Measurements from ENCODE around the gene MBLAC1. TPM values are rescaled to one million over a fixed set of nuclear protein-coding genes. Genes with fewer than 3 reads are reported as not detected.

MBLAC1 gene
- total RNA-seq, 1 donor from 2014 or later, result 2.6 TPM

- intact Hi-C loops (cut with DNase I), result no loop called here
- no peak for ATAC-seq (ENCODE audit: poor library complexity)
- DNase-seq, result no peak
Observed at GRCh38 chr7:100160067-100160466, 33.3 kb downstream of the MBLAC1 start.

DNA sequence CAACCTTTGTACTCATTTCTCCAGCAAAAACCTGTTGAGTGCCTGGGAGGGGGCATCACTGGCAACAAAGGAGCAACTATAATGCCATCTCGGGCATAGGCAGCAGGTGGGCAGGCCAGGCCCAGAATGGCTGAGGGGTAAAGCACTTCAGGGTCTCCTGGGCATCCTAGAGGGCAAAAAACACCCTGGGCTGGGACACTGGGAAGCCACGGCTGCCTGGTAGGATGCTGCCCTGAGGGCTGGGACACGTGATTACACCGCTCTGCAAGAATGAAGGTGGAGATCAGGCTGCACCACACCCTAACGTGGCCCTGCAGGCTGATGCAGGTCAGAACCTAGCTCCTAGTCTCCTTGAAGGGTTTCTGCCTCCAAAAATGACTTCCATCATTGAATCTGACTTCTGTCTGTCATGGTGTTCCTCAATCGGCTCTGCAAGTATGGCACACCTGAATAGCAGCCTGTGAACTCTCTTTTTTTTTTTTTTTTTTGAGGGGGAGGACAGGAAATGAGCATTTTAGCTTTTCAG lies 36.3 kb downstream of the MBLAC1 start:
- ATAC-seq (ENCODE audit: poor library complexity), result no peak
- DNase-seq, result no peak
- intact Hi-C loops (cut with DNase I), result no loop called here

DNA sequence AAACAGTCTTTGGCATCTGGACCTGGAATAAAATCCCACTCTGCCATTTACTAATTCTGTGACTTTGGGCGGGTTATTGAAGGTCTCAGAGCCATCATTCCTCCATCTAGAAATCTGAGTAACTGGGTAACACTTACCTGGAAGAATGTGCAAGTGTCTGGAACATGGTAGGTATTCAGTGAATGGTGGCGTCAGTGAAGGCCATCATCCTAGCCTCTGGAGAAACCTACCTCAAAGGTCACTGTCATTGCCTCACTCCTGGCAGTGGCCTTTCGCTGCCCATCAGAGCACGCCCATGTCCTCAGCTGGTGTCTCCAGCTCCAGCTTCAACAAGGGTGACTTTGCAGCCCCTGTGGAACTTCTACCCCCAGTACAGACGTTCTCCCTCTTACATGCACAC lies 37.1 kb downstream of the MBLAC1 start:
- intact Hi-C loops (cut with DNase I), result no loop called here
- DNase-seq, result no peak
- ATAC-seq (ENCODE audit: poor library complexity), result no peak

- ATAC-seq (ENCODE audit: poor library complexity) (no peak), DNase-seq (no peak)
- intact Hi-C loops (cut with DNase I), result no loop called here
Observed at GRCh38 chr7:100166317-100166940, 39.7 kb downstream of the MBLAC1 start.

- ATAC-seq (ENCODE audit: poor library complexity) (no peak), DNase-seq (no peak)
- intact Hi-C loops (cut with DNase I), result no loop called here
Observed at GRCh38 chr7:100166970-100167911, 40.5 kb downstream of the MBLAC1 start.

GRCh38 chr7:100167912-100168323 lies 41.2 kb downstream of the MBLAC1 start:
- peak; percentile 59 for ATAC-seq (ENCODE audit: poor library complexity)
- DNase-seq, result no peak
- intact Hi-C loops (cut with DNase I), result no loop called here

DNA sequence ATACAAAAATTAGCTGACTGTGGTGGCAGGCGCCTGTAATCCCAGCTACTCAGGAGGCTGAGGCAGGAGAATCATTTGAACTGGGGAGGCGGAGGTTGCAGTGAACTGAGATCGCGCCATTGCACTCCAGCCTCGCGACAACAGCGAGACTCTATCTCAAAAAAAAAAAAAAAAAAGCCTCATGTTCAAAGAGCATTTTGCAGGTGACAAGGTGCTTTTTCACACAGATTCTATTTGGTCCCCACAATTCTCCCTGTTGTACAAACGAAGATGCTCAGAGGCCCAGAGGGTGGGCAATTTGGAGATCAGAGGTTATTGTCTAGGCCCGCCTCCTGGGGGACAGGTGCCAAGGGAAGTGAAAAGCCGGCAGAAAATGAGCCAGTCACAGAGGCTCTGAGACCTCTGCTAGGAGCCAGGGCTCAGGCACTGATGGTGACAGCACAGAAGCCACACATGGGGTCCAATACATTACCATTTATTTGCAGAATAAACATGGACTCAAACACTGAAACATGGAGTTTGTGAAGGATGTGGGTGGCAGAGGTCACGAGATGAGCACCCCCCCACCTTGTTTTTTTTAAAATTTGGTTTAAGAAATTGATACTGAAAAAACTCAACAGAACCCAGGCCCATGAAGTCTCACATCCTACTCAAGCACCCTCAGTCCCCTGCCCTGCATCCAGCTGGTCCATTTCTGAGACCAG lies 42.5 kb downstream of the MBLAC1 start:
- DNase-seq (no peak), ATAC-seq (ENCODE audit: poor library complexity) (no peak)
- intact Hi-C loops (cut with DNase I), result no loop called here

DNA sequence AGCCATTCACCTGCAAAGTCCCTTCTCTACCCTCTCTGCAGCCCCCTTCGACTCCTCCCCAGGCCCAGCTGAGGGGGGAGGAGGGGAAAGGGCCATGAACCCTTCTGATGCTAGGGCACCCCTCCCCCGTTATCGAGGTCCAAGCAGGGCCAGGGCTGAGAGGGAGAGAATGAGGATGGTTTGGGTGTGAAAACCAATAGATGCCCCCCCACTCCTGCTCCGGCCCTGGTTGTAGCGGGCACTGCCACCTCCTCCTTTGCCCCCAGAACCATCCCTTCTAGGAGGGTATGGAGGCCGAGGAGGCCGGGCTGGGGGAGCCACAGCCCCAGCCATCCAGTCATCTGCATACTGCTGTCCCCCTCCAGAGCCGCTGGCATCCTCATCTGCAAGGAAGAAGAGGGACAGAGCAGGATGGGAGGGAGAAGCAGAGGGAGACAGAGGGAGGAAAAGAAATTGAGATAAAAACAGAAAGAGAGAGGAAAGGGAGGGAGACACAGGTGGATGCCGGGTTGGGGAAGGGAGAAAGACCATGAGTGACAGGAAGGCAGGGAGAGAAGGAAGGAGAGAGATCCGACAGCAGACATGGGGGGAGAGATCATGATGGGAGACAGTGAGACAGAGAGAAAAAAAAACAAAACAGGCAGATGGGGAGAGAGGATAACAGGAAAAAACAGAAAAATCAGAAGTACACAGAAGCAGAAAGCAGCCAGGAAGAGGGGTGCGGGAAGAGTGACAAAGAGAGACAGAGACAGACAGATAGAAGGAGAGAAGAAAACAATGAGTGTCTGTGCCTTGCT lies 43.5 kb downstream of the MBLAC1 start:
- DNase-seq, result no peak
- ATAC-seq (ENCODE audit: poor library complexity), result no peak
- intact Hi-C loops (cut with DNase I), result no loop called here

- no peak for DNase-seq
- intact Hi-C loops (cut with DNase I), result no loop called here
- ATAC-seq (ENCODE audit: poor library complexity), result no peak
Observed at GRCh38 chr7:100171087-100171681, 44.4 kb downstream of the MBLAC1 start.

- DNase-seq (no peak), ATAC-seq (ENCODE audit: poor library complexity) (no peak)
- intact Hi-C loops (cut with DNase I), result no loop called here
Observed at GRCh38 chr7:100171840-100172239, 45.1 kb downstream of the MBLAC1 start.

DNA sequence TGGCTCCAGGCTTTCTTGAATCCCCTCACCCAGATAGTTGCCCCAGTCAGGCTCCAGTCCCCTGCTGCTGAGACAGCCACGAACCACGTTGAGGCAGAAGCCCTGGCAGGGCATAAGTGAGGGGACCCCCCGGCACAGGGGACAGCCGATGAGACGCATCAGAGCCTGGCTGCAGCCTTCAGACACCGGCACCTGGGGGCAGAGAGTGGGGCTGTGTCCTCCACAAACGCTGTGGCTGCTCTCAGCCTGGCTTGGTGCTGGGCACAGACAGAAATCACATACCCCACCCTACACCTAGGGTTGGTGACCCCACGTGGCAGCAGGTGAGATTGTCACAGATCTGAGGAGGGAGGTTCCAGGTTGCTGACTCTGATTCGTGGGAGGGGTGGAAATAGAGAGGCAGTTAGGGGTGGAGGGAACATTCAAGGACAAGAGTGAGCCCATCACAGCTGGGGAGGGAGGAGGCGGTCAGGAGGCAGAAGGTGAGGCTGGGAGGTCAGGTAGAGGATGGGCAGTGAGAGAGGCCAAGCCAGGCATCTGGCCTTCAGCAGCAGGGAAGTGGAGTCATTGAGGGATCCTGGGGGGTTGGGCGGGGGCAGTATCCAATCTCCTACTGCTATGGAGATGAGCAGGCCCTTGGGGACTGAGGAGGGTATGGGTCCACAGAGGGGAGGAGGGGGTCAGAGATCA lies 47.2 kb downstream of the MBLAC1 start:
- ATAC-seq (ENCODE audit: poor library complexity) (no peak), DNase-seq (no peak)
- intact Hi-C loops (cut with DNase I), result no loop called here

DNA sequence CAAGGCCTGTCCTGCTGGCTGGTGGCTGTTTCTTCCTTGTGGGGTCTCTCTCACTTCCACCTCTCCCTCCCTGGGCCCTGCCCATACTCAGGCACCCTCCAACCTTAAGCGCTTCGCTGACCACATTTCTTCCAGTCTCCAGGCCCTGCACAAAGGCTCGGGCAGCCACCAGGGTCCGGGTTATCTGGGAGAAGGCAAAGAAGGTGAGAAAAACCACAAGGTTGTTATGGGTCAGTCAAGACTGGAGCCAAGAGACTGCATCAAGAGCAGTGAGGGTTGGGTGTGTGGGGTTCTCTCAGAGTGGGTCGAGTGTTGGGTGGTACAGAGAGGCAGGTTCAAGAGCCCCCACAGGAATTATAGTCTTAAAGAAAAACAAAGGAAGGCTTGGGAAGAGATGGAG lies 47.8 kb downstream of the MBLAC1 start:
- no peak for DNase-seq
- ATAC-seq (ENCODE audit: poor library complexity), result no peak
- intact Hi-C loops (cut with DNase I), result no loop called here

DNA sequence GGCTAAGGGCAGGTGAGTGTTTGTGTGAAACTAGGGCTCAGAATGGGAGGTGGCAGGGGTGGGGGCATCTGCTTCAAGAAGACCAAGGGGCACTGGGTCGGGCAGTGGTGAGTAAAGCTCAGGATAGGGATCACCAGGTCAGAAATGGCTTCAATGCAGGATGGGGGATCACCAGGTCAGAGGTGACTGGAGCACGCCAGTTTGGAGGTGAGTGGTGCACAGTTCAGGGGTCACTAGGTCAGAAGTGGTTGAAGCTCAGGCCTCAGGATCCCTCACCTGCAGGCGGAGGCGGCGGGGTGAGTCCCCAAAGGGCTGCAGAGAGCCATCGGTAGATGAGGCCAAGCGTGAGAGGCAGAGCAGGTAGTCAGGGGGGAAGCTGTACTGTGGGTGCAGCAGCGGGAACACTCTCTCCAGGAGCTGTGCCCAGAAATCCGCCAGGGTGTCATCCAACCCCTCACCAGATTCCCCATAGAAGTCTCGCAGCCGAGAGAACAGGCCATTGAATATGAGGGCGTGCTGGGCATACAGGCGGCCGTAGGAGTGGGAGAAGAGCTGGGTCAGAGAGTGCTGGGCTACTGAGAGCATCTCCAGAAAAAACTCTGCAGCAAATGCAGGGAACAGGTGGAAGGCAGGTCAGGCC lies 48.6 kb downstream of the MBLAC1 start:
- intact Hi-C loops (cut with DNase I), result no loop called here
- DNase-seq (no peak), ATAC-seq (ENCODE audit: poor library complexity) (no peak)

DNA sequence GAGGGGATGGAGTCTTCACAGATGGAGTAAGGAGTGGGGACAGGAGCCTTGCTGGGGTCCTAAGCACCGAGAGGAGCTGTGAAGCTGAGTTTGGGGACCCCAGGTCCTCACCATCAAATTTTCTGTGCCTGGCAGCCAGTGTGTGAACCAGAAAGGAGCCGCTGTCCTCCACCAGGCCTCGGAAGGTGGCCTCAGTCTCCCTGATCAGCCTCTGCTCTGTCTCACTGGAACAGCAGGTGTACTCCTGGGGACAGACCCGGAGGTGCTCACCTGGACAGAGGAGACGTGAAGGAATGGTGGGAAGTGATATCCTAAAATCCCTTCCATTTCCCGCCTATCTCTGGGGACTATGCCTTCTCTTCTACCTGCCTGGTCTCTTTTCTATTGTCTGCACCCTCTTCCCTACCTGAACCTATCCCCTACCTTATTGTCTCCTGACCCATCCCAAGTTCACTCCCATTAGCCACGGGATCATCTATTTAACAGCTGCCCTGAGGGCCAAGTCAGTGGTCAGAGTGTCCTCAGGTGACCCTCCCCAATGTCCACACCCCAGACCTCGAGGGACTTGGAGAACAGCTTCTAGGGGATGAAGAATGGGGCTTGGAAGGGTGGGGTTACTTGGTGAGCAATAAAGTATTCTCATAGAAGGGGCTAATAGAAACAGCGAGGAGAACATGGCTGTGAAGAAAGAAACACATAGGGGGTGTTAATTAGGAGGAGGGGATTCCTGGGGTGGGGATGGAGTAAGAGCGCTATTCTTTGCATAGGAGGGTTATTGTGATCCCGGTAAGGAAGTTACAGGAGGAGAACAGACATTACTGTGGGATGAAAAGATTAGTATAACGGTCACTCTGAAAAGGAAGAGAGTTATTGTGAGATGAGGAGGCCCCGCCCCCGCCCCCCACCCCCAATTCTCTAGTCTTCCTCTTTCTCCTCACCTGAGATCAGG lies 49.6 kb downstream of the MBLAC1 start:
- no peak for ATAC-seq (ENCODE audit: poor library complexity)
- intact Hi-C loops (cut with DNase I), result no loop called here
- DNase-seq, result no peak

DNA sequence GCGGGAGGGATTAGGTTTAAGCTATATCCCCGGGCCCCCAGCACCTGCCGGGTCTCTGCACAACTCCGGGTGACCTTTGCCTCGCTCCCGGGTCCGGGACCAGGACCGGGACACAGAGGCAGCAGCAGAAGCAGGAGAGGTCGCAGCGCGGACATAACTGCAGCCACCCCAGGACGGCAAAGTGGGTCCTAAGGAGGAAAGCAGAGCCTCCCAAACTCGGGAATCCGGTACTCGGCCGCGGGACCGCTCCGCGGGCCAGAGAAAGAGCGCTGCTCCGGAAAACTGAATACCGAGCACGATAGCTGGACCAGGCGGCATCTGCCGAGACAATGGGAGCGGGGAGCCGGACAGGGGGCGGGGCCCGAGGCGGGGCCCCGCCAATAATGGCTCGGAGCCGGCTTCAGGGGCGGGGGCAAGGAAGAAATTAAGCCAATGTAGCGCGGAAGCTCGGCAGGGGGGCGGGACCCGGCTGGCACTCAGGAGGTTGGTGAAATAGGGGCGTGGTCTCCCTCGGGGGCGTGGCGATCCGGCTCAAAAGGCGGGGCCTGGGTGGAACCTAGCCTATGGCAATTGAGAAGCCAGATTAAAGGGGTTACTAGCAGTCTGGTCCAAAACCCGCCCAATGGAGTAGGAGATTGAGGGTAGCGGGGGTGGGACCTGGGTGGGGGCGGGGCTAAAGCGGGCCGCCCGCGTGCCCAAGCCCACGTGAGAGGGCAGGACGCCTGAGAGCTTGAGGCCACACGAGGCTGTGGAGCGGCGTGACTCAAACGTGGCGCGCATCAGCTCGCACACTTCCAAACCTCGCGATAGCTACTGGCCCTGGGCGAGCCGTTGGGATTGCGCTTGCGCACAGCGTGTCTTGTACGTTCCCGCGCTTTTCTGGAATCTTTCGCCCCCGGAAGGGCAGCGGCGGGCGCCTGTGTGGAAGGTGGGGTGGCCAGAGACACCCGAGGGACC lies 50.6 kb downstream of the MBLAC1 start, which contains the start of the genes GPC2 and STAG3:
Gene GPC2 (minus strand): TSS at position 337 of the 957 bp plus-strand sequence. CDS start 182 bp downstream, at position 155.
Gene STAG3 (plus strand): TSS at position 874 of the 957 bp plus-strand sequence. CDS start 2,639 bp downstream, outside the sequence.
- ATAC-seq (ENCODE audit: poor library complexity) (peak; percentile 97), DNase-seq (peak; percentile 98)
- intact Hi-C loops (cut with DNase I), result no loop called here
